ENCODE data around the gene PFN4. TPM values are rescaled to one million over a fixed set of nuclear protein-coding genes. Genes with fewer than 3 reads are reported as not detected.

PFN4 gene
- total RNA-seq, 3 donors from 2014 or later (not counting 1 experiment from before 2014, with no cell fraction given): not detected

DNA sequence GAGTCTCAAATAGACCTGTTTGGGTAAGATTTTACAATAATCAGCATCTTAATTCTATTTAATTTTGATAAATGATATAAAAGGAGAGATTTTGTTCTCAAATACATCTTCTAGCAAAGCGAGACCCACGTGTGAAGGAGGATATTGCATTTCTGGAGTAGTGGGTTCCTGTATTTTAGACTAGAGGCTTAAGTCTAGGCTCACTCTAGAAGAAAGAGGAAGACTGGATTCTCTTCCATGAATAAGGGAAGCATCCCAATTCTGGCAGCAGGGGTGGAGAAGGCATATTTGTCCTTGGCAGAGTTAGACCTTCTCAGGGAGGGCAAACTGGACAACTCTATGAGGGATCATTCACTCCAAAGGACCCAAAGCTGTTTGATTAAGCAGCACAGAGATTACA lies 40.5 kb upstream of the PFN4 start:
- TF ChIP-seq, protein P1, sequence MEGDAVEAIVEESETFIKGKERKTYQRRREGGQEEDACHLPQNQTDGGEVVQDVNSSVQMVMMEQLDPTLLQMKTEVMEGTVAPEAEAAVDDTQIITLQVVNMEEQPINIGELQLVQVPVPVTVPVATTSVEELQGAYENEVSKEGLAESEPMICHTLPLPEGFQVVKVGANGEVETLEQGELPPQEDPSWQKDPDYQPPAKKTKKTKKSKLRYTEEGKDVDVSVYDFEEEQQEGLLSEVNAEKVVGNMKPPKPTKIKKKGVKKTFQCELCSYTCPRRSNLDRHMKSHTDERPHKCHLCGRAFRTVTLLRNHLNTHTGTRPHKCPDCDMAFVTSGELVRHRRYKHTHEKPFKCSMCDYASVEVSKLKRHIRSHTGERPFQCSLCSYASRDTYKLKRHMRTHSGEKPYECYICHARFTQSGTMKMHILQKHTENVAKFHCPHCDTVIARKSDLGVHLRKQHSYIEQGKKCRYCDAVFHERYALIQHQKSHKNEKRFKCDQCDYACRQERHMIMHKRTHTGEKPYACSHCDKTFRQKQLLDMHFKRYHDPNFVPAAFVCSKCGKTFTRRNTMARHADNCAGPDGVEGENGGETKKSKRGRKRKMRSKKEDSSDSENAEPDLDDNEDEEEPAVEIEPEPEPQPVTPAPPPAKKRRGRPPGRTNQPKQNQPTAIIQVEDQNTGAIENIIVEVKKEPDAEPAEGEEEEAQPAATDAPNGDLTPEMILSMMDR (IDR thresholded peaks at IDR 0.05): no peak
- DNase-seq: no peak
- no peak for ATAC-seq
- H3K4me1 Mint-ChIP-seq: no peaks in the 10 kb centered on the region
- no peaks in the 10 kb centered on the region for H3K36me3 ChIP-seq (ENCODE audit: control insufficient read depth, insufficient read depth, low read length)
- H3K9me3 ChIP-seq (ENCODE audit: control insufficient read depth, insufficient read depth, low read length): no peaks in the 10 kb centered on the region
- no peak overlapping the region for H3K4me3 Mint-ChIP-seq
- no peak overlapping the region for H3K4me3 ChIP-seq (ENCODE audit: low read length)
- no peak overlapping the region for H3K27ac ChIP-seq (ENCODE audit: low read length)
- no peaks in the 10 kb centered on the region for H3K27me3 Mint-ChIP-seq (ENCODE audit: low read depth in 2 of 2)
- no peaks in the 10 kb centered on the region for H3K9me3 Mint-ChIP-seq
- intact Hi-C loops (cut with micrococcal nuclease): no loop called here
- no peaks in the 10 kb centered on the region for H3K27me3 ChIP-seq (ENCODE audit: control insufficient read depth, insufficient read depth, low read length)
- H3K27ac Mint-ChIP-seq: no peak overlapping the region
- 79% methylated on average over 2 of the region's 2 CpGs for WGBS (ENCODE audit: insufficient coverage)
- H3K36me3 Mint-ChIP-seq: no peaks in the 10 kb centered on the region
- H3K4me1 ChIP-seq (ENCODE audit: control insufficient read depth, insufficient read depth, low read length): no peaks in the 10 kb centered on the region

DNA sequence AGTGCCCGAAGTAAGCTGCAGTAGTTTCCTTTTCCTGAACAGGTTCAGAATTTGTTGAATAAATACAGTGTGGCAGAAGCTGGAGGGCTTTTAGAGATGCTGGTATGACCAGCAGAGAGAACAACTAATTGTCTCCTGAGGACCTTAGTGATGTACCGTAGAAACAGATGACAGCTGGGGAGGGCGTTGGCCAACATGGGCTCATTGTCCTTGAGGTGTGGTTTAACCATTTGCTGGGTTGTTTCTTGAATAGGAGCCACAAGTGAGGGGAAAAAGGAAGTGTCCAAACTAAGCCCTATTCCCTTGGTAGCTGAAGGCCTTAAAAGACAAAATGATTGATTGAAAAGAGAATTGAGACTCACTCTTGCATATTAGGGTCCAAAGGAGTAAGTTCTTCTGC lies 40.1 kb upstream of the PFN4 start:
- H3K27me3 Mint-ChIP-seq (ENCODE audit: low read depth in 2 of 2): no peaks in the 10 kb centered on the region
- DNase-seq: no peak
- no peak overlapping the region for H3K27ac ChIP-seq (ENCODE audit: low read length)
- H3K36me3 Mint-ChIP-seq: no peaks in the 10 kb centered on the region
- intact Hi-C loops (cut with micrococcal nuclease): no loop called here
- no peak overlapping the region for H3K4me3 ChIP-seq (ENCODE audit: low read length)
- H3K9me3 ChIP-seq (ENCODE audit: control insufficient read depth, insufficient read depth, low read length): no peaks in the 10 kb centered on the region
- TF ChIP-seq, protein P1 (IDR thresholded peaks at IDR 0.05): no peak
- H3K27ac Mint-ChIP-seq: no peak overlapping the region
- WGBS (ENCODE audit: insufficient coverage): 67% methylated on average over 3 of the region's 3 CpGs
- no peaks in the 10 kb centered on the region for H3K9me3 Mint-ChIP-seq
- H3K4me1 Mint-ChIP-seq: no peaks in the 10 kb centered on the region
- no peaks in the 10 kb centered on the region for H3K27me3 ChIP-seq (ENCODE audit: control insufficient read depth, insufficient read depth, low read length)
- no peaks in the 10 kb centered on the region for H3K4me1 ChIP-seq (ENCODE audit: control insufficient read depth, insufficient read depth, low read length)
- H3K4me3 Mint-ChIP-seq: no peak overlapping the region
- no peak for ATAC-seq
- H3K36me3 ChIP-seq (ENCODE audit: control insufficient read depth, insufficient read depth, low read length): no peaks in the 10 kb centered on the region

DNA sequence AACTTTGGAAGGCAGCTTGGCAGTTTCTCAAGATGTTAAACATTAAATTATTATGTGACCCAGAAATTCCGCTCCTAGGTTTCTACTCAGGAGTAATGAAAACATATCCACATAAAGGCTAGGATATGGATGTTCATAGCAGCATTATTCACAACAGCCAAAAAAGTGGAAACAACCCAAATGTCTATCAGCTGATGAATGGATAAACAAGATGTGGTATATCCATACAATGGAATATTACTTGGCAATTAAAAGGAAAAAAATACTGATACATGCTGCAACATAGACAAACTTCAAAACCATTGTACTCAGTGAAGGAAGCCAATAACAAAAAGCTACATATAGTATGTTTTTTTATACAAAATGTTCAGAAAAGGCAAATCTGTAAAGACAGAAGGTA lies 39.4 kb upstream of the PFN4 start:
- no peak overlapping the region for H3K4me3 ChIP-seq (ENCODE audit: low read length)
- H3K9me3 ChIP-seq (ENCODE audit: control insufficient read depth, insufficient read depth, low read length): no peaks in the 10 kb centered on the region
- WGBS (ENCODE audit: insufficient coverage): no CpG with 5 or more reads among the region's 1 CpG
- TF ChIP-seq, protein P1 (IDR thresholded peaks at IDR 0.05): no peak
- Mint-ChIP-seq H3K27me3 (ENCODE audit: low read depth in 2 of 2) (no peaks in the 10 kb centered on the region), H3K4me1 (no peaks in the 10 kb centered on the region), H3K36me3 (no peaks in the 10 kb centered on the region), H3K27ac (no peak overlapping the region), H3K4me3 (no peak overlapping the region), H3K9me3 (no peaks in the 10 kb centered on the region)
- intact Hi-C loops (cut with micrococcal nuclease): no loop called here
- ATAC-seq (no peak), DNase-seq (no peak)
- H3K27ac ChIP-seq (ENCODE audit: low read length): no peak overlapping the region
- H3K27me3 ChIP-seq (ENCODE audit: control insufficient read depth, insufficient read depth, low read length): no peaks in the 10 kb centered on the region
- no peaks in the 10 kb centered on the region for H3K36me3 ChIP-seq (ENCODE audit: control insufficient read depth, insufficient read depth, low read length)
- no peaks in the 10 kb centered on the region for H3K4me1 ChIP-seq (ENCODE audit: control insufficient read depth, insufficient read depth, low read length)

DNA sequence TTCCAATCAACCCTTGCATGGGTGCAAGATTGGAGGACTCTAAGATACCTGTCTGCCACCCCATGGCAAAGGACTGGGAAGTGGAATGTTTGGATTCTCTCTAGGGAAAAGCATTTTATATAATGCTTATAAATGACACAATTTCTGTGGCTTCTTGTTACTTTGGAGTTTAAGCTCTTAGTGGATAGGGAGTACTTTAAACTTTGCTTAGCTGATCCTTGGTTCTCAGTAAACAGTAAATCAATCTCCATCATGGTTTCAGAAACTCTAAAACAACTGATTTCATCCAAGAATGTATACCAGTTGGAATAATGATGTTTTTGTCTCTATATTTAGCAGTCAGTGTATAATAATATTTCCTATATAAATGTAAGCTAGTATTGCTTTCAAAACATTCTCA lies 37.6 kb upstream of the PFN4 start:
- Mint-ChIP-seq H3K27me3 (ENCODE audit: low read depth in 2 of 2) (no peaks in the 10 kb centered on the region), H3K4me3 (no peak overlapping the region), H3K9me3 (no peaks in the 10 kb centered on the region), H3K36me3 (no peaks in the 10 kb centered on the region), H3K27ac (no peak overlapping the region), H3K4me1 (no peaks in the 10 kb centered on the region)
- Histone ChIP-seq H3K4me1 (ENCODE audit: control insufficient read depth, insufficient read depth, low read length) (no peaks in the 10 kb centered on the region), H3K4me3 (ENCODE audit: low read length) (no peak overlapping the region), H3K36me3 (ENCODE audit: control insufficient read depth, insufficient read depth, low read length) (no peaks in the 10 kb centered on the region), H3K27ac (ENCODE audit: low read length) (no peak overlapping the region), H3K9me3 (ENCODE audit: control insufficient read depth, insufficient read depth, low read length) (no peaks in the 10 kb centered on the region), H3K27me3 (ENCODE audit: control insufficient read depth, insufficient read depth, low read length) (no peaks in the 10 kb centered on the region)
- no peak for DNase-seq
- TF ChIP-seq, protein P1 (IDR thresholded peaks at IDR 0.05): no peak
- intact Hi-C loops (cut with micrococcal nuclease): no loop called here
- ATAC-seq: no peak

Data from natural killer cell (primary cell).